HEK293 (cell line): ENCODE results near the gene PLEKHG2.

Source experiments
- BCL11B ChIP-seq: fragments of 450-650 bp; formaldehyde crosslinking; IDR thresholded peaks from 2 replicates; pipeline ENCODE4 v1.5.1; 2016; ENCODE audit warnings: low read depth, missing biosample characterization, missing genetic modification characterization
- ELK4 ChIP-seq: IDR thresholded peaks from 2 replicates; pipeline ENCODE4 v1.6.1; 2011; ENCODE audit warnings: mild to moderate bottlenecking, low read depth, low read length, borderline replicate concordance
- HIC1 ChIP-seq: fragments of 450-650 bp; formaldehyde crosslinking; IDR thresholded peaks from 2 replicates; pipeline ENCODE4 v1.5.1; 2016; ENCODE audit warnings: missing biosample characterization, missing genetic modification characterization
- IKZF3 ChIP-seq: fragments of 450-650 bp; IDR thresholded peaks from 2 replicates; pipeline ENCODE4 v1.5.0; 2018; ENCODE audit warnings: missing biosample characterization, mild to moderate bottlenecking, missing genetic modification characterization, moderate library complexity
- KLF10 ChIP-seq: fragments of 450-650 bp; IDR thresholded peaks from 2 replicates; pipeline ENCODE4 v1.5.1; 2018; ENCODE audit warnings: missing biosample characterization, mild to moderate bottlenecking, missing genetic modification characterization
- KLF16 ChIP-seq: fragments of 450-650 bp; formaldehyde crosslinking; IDR thresholded peaks from 2 replicates; pipeline ENCODE4 v1.5.1; 2017; ENCODE audit warnings: missing biosample characterization, missing genetic modification characterization
- KLF8 ChIP-seq: fragments of 450-650 bp; formaldehyde crosslinking; IDR thresholded peaks from 2 replicates; pipeline ENCODE4 v1.5.1; 2016; ENCODE audit warnings: missing biosample characterization, missing genetic modification characterization
- MEIS1 ChIP-seq: sonication (generic); formaldehyde crosslinking; IDR thresholded peaks from 2 replicates; pipeline ENCODE4 v1.8.1; 2022; ENCODE audit warnings: missing genetic modification reagents, mild to moderate bottlenecking, borderline replicate concordance
- SP2 ChIP-seq: fragments of 450-650 bp; formaldehyde crosslinking; IDR thresholded peaks from 2 replicates; pipeline ENCODE4 v1.5.1; 2016; ENCODE audit warnings: missing biosample characterization, missing genetic modification characterization
- ZBTB26 ChIP-seq: fragments of 450-650 bp; formaldehyde crosslinking; optimal IDR thresholded peaks from 2 replicates; pipeline ENCODE3; 2016; ENCODE audit warnings: missing biosample characterization, mild to moderate bottlenecking, missing genetic modification characterization
- ZBTB6 ChIP-seq: fragments of 450-650 bp; formaldehyde crosslinking; IDR thresholded peaks from 2 replicates; pipeline ENCODE4 v1.5.1; 2017; ENCODE audit warnings: missing biosample characterization, missing genetic modification characterization
- ZFHX2 ChIP-seq: fragments of 450-650 bp; formaldehyde crosslinking; conservative IDR thresholded peaks from 2 replicates; pipeline ENCODE4 v1.5.1; 2016; ENCODE audit warnings: missing biosample characterization, missing genetic modification characterization
- ZIC2 ChIP-seq: fragments of 450-650 bp; formaldehyde crosslinking; IDR thresholded peaks from 2 replicates; pipeline ENCODE4 v1.5.1; 2016; ENCODE audit warnings: missing biosample characterization, missing genetic modification characterization
- ZNF169 ChIP-seq: fragments of 450-650 bp; formaldehyde crosslinking; IDR thresholded peaks from 2 replicates; pipeline ENCODE4 v1.5.1; 2016; ENCODE audit warnings: missing biosample characterization, missing genetic modification characterization
- ZNF174 ChIP-seq: fragments of 450-650 bp; formaldehyde crosslinking; IDR thresholded peaks from 2 replicates; pipeline ENCODE4 v1.5.0; 2017; ENCODE audit warnings: missing biosample characterization, mild to moderate bottlenecking, missing genetic modification characterization
- ZNF175 ChIP-seq: fragments of 450-650 bp; formaldehyde crosslinking; IDR thresholded peaks from 2 replicates; pipeline ENCODE4 v1.5.1; 2016; ENCODE audit warnings: missing biosample characterization, missing genetic modification characterization
- ZNF23 ChIP-seq: fragments of 450-650 bp; formaldehyde crosslinking; IDR thresholded peaks from 2 replicates; pipeline ENCODE4 v1.5.1; 2016; ENCODE audit warnings: missing biosample characterization, missing genetic modification characterization, borderline replicate concordance
- ZNF280C ChIP-seq: fragments of 450-650 bp; formaldehyde crosslinking; IDR thresholded peaks from 2 replicates; pipeline ENCODE4 v1.5.1; 2016; ENCODE audit warnings: missing biosample characterization, missing genetic modification characterization
- ZNF302 ChIP-seq: fragments of 450-650 bp; formaldehyde crosslinking; IDR thresholded peaks from 2 replicates; pipeline ENCODE4 v1.5.1; 2016; ENCODE audit warnings: missing biosample characterization, missing genetic modification characterization, low read depth
- ZNF324 ChIP-seq: fragments of 450-650 bp; formaldehyde crosslinking; IDR thresholded peaks from 2 replicates; pipeline ENCODE4 v1.5.1; 2016; ENCODE audit warnings: missing biosample characterization, missing genetic modification characterization
- ZNF335 ChIP-seq: fragments of 450-650 bp; formaldehyde crosslinking; conservative IDR thresholded peaks from 2 replicates; pipeline ENCODE4 v1.5.1; 2016; ENCODE audit warnings: missing biosample characterization, missing genetic modification characterization
- ZNF394 ChIP-seq: fragments of 450-650 bp; formaldehyde crosslinking; IDR thresholded peaks from 2 replicates; pipeline ENCODE4 v1.5.1; 2016; ENCODE audit warnings: missing biosample characterization, missing genetic modification characterization, mild to moderate bottlenecking, moderate library complexity, borderline replicate concordance
- ZNF398 ChIP-seq: fragments of 450-650 bp; formaldehyde crosslinking; IDR thresholded peaks from 2 replicates; pipeline ENCODE4 v1.5.1; 2017; ENCODE audit warnings: missing biosample characterization, missing genetic modification characterization
- ZNF558 ChIP-seq: fragments of 450-650 bp; formaldehyde crosslinking; IDR thresholded peaks from 2 replicates; pipeline ENCODE4 v1.5.1; 2016; ENCODE audit warnings: missing biosample characterization, missing genetic modification characterization
- ZNF624 ChIP-seq: fragments of 450-650 bp; formaldehyde crosslinking; IDR thresholded peaks from 2 replicates; pipeline ENCODE4 v1.5.1; 2017; ENCODE audit warnings: missing biosample characterization, missing genetic modification characterization
- ZNF654 ChIP-seq: fragments of 450-650 bp; formaldehyde crosslinking; IDR thresholded peaks from 2 replicates; pipeline ENCODE4 v1.5.1; 2016; ENCODE audit warnings: low read depth, missing biosample characterization, missing genetic modification characterization
- ZNF776 ChIP-seq: fragments of 450-650 bp; formaldehyde crosslinking; IDR thresholded peaks from 2 replicates; pipeline ENCODE4 v1.5.0; 2017; ENCODE audit warnings: missing biosample characterization, missing genetic modification characterization, borderline replicate concordance
- ZSCAN30 ChIP-seq: fragments of 450-650 bp; IDR thresholded peaks from 2 replicates; pipeline ENCODE4 v1.5.1; 2018; ENCODE audit warnings: missing biosample characterization, mild to moderate bottlenecking, missing genetic modification characterization, moderate library complexity
- ZXDB ChIP-seq: fragments of 450-650 bp; formaldehyde crosslinking; IDR thresholded peaks from 2 replicates; pipeline ENCODE4 v1.5.1; 2016; ENCODE audit warnings: missing biosample characterization, missing genetic modification characterization

Gene PLEKHG2

GRCh38 chr19:39413272-39413910, 922 bp downstream of the PLEKHG2 start (continued):
- TF ChIP-seq ZBTB6 (peak; percentile 54; the same call in 1 of the 2 replicates), KLF8 (tag by site-specific recombination) (peak; percentile 73; the same call in 1 of the 2 replicates), ZNF654 (tag by site-specific recombination) (no peak), MEIS1 (CRISPR knock-in tag) (no peak), ZIC2 (tag by site-specific recombination) (peak; percentile 79), ZNF174 (tag by site-specific recombination) (no peak), ZNF335 (tag by site-specific recombination) (no peak; the same call in 1 of the 2 replicates), ZNF324 (tag by site-specific recombination) (no peak), ZNF398 (tag by site-specific recombination) (peak; percentile 97), ZXDB (0 out of 2 replicates have a peak, but pooled peaks have one; percentile 9), ZBTB26 (tag by site-specific recombination) (peak; percentile 75), IKZF3 (tag by site-specific recombination) (peak; percentile 91), BCL11B (tag by site-specific recombination) (no peak), KLF10 (no peak; the same call in 1 of the 2 replicates), ELK4 (no peak), ZNF558 (tag by site-specific recombination) (no peak), KLF16 (tag by site-specific recombination) (peak; percentile 47; the same call in 1 of the 2 replicates), ZNF23 (no peak), ZNF169 (tag by site-specific recombination) (peak; percentile 62; the same call in 1 of the 2 replicates), ZNF175 (no peak), ZNF776 (no peak), ZNF302 (tag by site-specific recombination) (no peak), ZNF624 (no peak), SP2 (tag by site-specific recombination) (peak; percentile 85), ZNF280C (no peak), ZNF394 (tag by site-specific recombination) (no peak), ZSCAN30 (tag by site-specific recombination) (no peak), ZFHX2 (peak; percentile 96), HIC1 (tag by site-specific recombination) (peak; percentile 69; the same call in 1 of the 2 replicates)
